H1 (cell line): ENCODE measurements around the gene ACOT7.
"Not testable (repeated sequence)": the region's sequence is repeated elsewhere in the genome, so short reads cannot be mapped to it uniquely, and the experiment has no call there.

Experiments used
- CBX5 ChIP-seq: fragments of 300-800, 300-1000 bp; sonication (generic); IDR thresholded peaks from 2 replicates; pipeline ENCODE4 v1.7.1; 2016; ENCODE audit warnings: antibody characterized with exemption, low read length, low read depth
- CEBPB ChIP-seq: IDR thresholded peaks from 2 replicates; pipeline ENCODE4 v1.6.1; 2012; ENCODE audit warnings: low read depth, low read length
- CHD1 ChIP-seq: IDR thresholded peaks from 2 replicates; pipeline ENCODE4 v1.6.1; 2012; ENCODE audit warnings: low read depth, low read length, improper control_type of control experiment
- EZH2 ChIP-seq: fragments of 200-600 bp; sonication (generic); IDR thresholded peaks from 2 replicates; pipeline ENCODE4 v1.7.1; 2012; ENCODE audit warnings: low read depth, mild to moderate bottlenecking, moderate library complexity, low read length, inconsistent platforms; ENCODE audit not compliant: severe bottlenecking
- GABPA ChIP-seq: IDR thresholded peaks from 2 replicates; pipeline ENCODE4 v1.6.1; 2011; ENCODE audit warnings: mild to moderate bottlenecking, low read length, moderate library complexity, borderline replicate concordance; ENCODE audit not compliant: insufficient read depth
- KDM1A ChIP-seq: fragments of 200-600, 300-600 bp; sonication (generic); IDR thresholded peaks from 2 replicates; pipeline ENCODE4 v1.7.1; 2016; ENCODE audit warnings: mild to moderate bottlenecking, low read length, borderline replicate concordance
- PHF8 ChIP-seq: fragments of 200-600 bp; sonication (generic); conservative IDR thresholded peaks from 2 replicates; pipeline ENCODE4 v1.7.1; 2012; ENCODE audit warnings: low read depth, mild to moderate bottlenecking, inconsistent platforms, low read length, moderate library complexity
- POLR2A ChIP-seq, 2 experiments: IDR thresholded peaks; 1 replicate in 1 of 2; 2 replicates in 1 of 2; pipeline ENCODE4 v1.6.1; 2011; ENCODE audit warnings: low read depth in 2 of 2, low read length in 2 of 2, mild to moderate bottlenecking in 2 of 2; ENCODE audit errors: control extremely low read depth in 1 of 2
- RNF2 ChIP-seq: fragments of 200-900, 300-1000 bp; sonication (generic); IDR thresholded peaks from 2 replicates; pipeline ENCODE4 v1.7.1; 2016; ENCODE audit warnings: borderline replicate concordance, low read depth, mild to moderate bottlenecking, antibody characterized with exemption, low read length; ENCODE audit not compliant: poor library complexity, severe bottlenecking; ENCODE audit errors: missing control alignments
- TF ChIP-seq, protein P1 (sequence below), 3 experiments: IDR thresholded peaks; 1 replicate in 2 of 3; 2 replicates in 1 of 3; pipeline versions ENCODE4 v1.5.1 to v1.6.1; 2011; ENCODE audit warnings: low read length in 3 of 3, mild to moderate bottlenecking in 3 of 3, inconsistent platforms in 2 of 3, low read depth in 1 of 3, moderate library complexity in 1 of 3; ENCODE audit not compliant: insufficient read depth in 1 of 3; ENCODE audit errors: control extremely low read depth in 1 of 3
- TF ChIP-seq, protein P2 (sequence below): IDR thresholded peaks from 2 replicates; pipeline ENCODE4 v1.6.1; 2011; ENCODE audit warnings: low read depth, mild to moderate bottlenecking, low read length; ENCODE audit not compliant: insufficient read depth
- TF ChIP-seq, protein P3 (sequence below): IDR thresholded peaks from 2 replicates; pipeline ENCODE4 v1.6.1; 2012; ENCODE audit warnings: inconsistent platforms

DNA sequence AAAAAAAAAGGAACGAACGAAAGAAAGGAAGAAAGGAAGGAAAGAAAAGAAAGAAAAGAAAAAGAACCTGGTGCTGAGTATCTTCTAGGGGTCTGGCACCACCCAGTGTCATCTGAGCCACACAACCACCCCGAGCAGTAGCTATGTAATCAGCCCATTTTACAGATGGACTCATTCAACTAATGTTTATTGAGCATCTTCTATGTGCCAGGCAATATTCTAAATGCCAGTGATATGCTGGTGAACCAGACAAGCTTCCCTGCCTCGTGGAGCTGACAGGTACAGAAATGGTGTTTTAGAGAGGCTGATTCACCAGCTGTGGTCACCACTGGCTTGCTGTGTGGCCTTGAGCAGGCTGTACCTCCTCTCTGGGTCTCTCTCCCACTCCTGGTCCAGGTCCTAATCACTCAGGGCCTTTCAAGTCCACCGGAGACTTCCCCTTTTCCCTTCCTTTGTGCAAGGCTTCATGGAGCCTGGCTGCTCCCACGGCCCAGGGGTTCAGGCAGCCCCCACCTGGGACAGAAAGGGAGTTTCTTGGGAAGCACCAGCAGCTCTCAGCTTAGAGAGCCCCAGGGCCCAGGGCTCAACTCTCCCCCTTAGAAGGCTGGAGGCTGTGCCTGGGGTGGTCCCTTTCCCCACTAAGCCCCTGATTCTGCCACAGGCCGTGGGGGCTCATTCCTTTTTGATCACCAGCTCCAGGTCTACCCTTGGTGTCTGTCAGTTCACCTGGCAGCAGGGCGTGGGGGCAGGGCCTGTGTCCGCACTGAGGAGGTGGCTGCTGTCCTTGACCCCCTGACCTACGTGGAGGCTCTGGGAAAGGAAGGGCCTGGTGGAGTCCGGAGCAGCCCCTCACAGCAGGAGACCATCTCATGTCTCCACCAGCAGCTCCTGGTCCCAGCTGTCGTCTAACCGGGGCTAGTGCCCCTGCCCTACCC lies 38.3 kb upstream of the ACOT7 start:
- not testable (repeated sequence) for TF ChIP-seq KDM1A; POLR2A (IDR thresholded peaks at IDR 0.05; ENCODE audit: control extremely low read depth in 1 of 2, low read depth in 2 of 2, low read length in 2 of 2); GABPA; RNF2; PHF8; EZH2; CEBPB; CHD1; CBX5
- TF ChIP-seq, protein P1, sequence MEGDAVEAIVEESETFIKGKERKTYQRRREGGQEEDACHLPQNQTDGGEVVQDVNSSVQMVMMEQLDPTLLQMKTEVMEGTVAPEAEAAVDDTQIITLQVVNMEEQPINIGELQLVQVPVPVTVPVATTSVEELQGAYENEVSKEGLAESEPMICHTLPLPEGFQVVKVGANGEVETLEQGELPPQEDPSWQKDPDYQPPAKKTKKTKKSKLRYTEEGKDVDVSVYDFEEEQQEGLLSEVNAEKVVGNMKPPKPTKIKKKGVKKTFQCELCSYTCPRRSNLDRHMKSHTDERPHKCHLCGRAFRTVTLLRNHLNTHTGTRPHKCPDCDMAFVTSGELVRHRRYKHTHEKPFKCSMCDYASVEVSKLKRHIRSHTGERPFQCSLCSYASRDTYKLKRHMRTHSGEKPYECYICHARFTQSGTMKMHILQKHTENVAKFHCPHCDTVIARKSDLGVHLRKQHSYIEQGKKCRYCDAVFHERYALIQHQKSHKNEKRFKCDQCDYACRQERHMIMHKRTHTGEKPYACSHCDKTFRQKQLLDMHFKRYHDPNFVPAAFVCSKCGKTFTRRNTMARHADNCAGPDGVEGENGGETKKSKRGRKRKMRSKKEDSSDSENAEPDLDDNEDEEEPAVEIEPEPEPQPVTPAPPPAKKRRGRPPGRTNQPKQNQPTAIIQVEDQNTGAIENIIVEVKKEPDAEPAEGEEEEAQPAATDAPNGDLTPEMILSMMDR (IDR thresholded peaks at IDR 0.05; ENCODE audit: control extremely low read depth in 1 of 3, insufficient read depth in 1 of 3, low read depth in 1 of 3, low read length in 3 of 3): not testable (repeated sequence)
- TF ChIP-seq, protein P2, sequence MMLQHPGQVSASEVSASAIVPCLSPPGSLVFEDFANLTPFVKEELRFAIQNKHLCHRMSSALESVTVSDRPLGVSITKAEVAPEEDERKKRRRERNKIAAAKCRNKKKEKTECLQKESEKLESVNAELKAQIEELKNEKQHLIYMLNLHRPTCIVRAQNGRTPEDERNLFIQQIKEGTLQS: not testable (repeated sequence)
- TF ChIP-seq, protein P3, sequence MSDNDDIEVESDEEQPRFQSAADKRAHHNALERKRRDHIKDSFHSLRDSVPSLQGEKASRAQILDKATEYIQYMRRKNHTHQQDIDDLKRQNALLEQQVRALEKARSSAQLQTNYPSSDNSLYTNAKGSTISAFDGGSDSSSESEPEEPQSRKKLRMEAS: not testable (repeated sequence)
